NCI-H128 (cell line): Measurements from ENCODE around the gene LOC128125822.
"Not testable (repeated sequence)": the region's sequence is repeated elsewhere in the genome, so short reads cannot be mapped to it uniquely, and the experiment has no call there.

ENCODE experiments used
- DNase-seq: peaks from one replicate; lab custom pipeline; 2025; ENCODE audit not compliant: unreplicated experiment; lab: John Stamatoyannopoulos, UW

The LOC128125822 gene

DNA sequence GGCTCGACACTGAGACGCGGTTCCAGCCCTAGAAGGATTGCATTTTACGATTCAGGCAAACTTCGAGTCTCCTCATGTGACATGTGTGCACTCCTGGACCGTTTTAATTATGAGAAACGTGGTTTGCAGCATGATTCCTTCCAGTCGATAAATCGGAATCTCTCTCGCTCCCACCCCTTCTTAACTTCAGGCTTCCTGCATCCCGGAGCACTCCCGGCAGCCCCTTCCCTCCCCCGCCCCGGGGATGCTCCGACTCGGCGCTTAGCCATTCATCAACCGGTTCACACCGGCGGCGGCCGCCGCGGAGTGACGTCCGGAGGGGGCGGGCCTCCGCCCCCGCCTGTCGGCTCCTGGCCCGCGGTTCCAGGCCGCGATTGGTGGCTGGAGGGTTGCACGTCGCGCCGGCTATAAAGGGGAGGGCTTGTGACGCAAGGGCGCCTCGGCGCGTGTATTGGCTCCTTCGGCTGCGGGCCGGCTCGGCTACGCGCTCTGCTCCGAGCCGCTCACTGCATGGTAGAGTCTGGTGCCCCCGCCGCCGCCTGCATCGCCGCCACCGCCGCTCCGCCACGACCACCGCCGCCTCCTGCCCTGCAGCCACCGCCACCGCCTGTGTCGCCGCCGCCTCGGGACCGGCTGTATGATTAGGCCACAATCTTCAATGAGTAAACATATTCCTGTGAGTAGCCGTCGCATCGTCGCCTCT is at the start of gene LOC128125822, which contains the start of gene PTP4A1:
TSS of gene LOC128125822 (plus strand) at position 437 of the 703 bp plus-strand sequence.
TSS of gene PTP4A1 (plus strand) at position 437 of the 703 bp plus-strand sequence. CDS start 4,401 bp downstream, outside the sequence.
- DNase-seq: peak; percentile 93

DNA sequence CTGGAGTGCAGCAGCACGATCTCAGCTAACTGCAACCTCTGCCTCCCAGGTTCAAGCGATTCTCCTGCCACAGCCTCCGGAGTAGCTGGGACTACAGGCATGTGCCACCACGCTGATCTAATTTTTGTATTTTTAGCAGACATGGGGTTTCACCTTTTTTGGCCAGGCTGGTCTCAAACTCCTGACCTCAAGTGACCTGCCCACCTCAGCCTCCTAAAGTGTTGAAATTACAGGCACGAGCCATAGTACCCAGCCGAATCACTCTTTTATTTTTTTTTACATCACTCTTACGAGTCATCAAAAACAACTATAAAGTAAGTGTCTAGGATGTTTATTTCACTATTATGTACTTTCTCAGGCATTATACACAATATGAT is 49.4 kb upstream of the LOC128125822 start:
- not testable (repeated sequence) for DNase-seq

DNA sequence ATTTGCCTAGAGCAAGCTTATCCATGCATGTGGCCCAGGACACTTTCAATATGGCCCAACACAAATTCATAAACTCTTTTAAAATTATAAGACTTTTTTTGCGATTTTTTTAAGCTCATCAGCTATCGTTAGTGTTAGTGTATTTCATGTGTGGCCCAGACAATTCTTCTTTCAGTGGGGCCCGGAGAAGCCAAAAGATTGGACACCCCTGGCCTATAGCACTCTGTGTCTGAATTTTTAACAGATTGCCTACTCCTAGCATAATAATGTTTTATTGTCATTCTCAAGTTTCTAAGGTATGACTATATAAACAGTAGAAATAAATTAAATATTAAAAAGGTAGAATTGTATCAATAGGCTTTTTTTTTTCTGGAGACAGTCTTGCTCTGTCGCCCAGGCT is 48.6 kb upstream of the LOC128125822 start:
- no peak for DNase-seq

DNA sequence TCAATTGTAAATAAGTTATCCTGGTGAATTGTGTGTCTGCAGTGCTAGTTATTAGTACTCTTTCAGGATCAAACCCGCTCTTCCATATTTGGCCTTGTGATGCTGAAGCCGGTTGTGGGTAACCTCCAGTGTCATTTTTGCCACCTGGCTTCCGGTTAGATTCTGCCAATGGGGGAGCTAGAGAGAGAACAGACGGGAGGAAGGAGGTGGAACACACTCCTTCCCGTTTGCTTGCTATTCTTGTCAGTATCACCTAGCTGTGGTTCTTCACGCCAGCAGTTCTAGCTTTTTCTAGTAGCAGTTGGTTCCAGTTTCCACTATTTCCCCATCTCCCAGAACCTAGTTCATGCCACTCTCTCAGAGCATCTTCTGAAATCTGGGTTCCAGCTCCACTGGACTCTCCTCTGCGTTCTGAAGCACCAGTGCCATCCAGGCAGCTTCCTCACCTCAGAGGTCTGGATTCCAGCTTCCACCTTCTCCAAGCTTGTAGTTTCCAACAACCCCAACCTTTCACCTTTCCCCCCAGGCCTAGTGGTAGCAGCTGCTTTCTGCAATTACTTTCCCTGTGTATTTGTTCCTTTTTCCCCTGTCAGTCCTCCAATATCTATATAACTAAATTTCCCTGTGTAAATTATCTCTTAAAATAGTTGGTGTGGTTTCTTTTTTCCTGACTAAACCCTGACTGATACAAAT is 46.9 kb upstream of the LOC128125822 start:
- DNase-seq: no peak

DNA sequence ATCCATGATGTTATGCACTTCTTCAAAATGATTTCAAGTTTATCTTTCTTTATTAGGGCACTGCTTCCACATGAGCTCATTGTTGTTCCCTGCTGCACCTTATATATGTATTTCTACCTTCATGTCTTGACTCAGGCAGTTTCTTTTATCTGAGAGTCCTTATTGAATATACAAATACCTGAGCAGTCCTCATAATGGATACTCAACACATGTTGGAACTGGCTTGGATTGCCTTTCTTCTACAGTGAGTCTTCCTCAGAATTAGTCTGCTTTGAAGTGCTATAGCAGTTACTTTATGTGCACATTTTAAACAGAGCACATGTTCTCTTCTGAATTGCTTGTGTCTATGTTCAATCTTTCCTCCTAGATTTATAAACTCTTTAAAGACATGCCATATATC is 45.3 kb upstream of the LOC128125822 start:
- DNase-seq: no peak

DNA sequence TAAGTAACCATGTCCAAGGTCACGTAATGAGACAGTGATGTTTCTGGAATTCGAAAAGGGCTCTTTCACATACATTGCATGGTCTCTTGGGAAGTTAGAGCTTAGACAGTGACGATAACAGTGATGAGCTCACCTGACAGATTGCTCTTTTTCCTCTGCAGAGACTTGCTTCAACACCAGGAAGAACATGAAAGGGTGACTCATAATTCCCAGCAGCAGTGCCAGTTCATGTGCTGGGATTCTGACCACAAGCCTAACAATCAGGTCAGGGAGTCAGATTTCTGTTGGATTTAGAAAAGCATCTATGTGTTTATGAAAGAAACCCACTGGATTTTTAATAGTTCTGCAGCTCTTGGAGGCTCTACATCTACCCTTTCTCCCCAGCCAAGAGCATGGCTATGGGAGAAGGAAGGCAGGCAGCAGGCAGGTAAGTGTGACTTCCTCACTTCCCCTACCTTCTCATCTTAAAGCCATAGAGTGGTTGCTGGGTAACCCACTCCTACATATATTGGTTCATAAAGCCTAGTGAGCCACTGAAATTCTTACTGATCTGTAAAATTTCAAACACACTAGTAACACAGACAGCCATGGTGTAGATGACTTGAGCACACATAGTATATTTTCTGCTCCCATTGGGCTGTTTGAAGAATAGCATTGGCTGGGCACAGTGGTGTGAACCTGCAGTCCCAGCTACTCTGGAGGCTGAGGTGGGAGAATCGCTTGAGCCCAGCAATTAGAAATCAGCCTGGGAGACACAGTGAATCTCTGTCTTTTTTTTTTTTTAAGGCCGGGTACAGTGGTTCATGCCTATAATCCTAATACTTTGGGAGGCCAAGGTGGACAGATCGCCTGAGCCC is 44.4 kb upstream of the LOC128125822 start:
- no peak for DNase-seq

DNA sequence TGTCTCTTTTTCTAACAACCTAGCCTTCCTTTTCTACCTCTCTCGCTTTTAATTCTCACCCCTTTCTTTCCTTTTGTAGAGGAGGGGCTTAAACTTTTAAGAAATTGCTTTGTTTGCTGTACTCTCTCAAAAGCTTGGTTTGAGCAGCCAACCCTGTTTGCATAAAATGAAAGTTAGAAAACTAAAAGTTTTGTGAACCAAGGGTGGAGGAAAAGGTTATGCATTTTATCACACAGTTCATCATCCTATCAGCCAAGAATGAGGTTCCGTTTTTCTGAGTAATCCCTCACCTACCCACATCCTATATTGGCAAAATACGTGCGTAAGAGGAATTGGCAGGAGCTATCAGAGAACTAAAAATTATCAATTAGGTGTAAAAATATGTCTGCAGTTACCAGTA is 42.8 kb upstream of the LOC128125822 start:
- no peak for DNase-seq

DNA sequence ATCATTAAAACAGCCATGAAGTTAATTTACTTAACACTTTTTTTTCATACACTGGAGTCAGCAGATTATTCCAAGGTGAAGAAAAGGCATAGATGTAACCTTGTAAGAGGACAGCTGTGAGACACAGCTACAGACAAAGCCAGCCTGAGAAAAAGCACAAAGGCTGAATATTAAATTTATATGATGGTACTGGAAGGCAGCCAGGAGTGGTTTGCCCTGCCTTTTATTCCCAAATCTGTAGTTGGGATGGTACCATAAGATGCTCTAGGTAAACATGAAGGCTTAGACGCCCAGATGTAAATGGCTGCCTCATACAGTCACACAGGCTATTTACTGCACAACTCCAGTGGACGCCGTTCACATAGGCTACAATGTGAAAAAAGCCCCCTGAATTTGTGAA is 42.1 kb upstream of the LOC128125822 start:
- no peak for DNase-seq

DNA sequence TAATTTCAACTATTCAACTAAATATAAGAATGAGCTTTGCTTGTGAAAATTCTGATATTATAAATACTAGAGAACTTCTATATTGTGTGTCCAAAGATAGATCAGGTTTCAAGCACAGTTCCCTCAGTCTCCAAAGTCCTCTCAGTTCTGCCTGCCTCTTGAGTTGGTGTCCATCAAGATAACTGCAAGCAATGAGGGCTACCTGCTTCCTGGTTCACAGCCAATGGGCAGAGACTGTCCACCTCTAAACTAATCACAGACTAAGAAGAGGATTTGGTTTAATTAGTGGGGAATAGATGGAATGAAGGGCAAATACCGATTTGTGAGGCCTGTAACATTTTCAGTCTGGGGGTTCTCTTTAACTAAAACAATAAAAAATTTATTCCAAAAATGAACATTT is 41.3 kb upstream of the LOC128125822 start:
- DNase-seq: no peak

DNA sequence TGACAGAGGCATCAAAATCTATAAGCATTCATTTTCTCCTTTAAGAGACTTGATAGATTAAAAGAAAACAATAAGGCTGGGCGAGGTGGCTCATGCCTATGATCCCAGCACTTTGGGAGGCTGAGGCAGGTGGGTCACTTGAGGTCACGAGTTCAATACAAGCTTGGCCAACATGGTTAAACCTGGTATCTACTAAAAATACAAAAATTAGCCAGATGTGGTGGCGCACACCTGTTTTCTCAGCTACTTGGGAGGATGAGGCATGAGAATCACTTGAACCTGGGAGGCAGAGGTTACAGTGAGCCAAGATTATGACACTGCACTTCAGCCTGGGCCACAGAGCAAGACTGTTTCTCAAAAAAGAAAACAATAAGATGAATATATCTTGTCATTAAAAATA is 39.3 kb upstream of the LOC128125822 start:
- DNase-seq: no peak

DNA sequence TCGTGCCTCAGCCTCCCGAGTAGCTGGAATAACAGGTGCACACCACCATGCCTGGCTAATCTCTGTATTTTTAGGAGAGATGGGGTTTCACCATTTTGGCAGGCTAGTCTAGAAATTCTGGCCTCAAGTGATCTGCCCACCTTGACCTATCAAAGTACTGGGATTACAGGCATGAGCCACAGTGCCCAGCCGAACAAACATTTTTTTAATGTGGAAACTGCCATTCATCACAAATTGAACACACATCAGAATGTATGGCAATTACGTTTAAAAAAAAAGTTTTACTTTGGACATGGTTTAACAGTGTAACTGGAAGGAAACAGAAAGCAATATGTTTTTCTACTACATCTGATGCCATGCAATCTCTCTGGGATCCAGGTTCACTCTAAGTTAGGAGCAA is 38.3 kb upstream of the LOC128125822 start:
- DNase-seq: no peak

DNA sequence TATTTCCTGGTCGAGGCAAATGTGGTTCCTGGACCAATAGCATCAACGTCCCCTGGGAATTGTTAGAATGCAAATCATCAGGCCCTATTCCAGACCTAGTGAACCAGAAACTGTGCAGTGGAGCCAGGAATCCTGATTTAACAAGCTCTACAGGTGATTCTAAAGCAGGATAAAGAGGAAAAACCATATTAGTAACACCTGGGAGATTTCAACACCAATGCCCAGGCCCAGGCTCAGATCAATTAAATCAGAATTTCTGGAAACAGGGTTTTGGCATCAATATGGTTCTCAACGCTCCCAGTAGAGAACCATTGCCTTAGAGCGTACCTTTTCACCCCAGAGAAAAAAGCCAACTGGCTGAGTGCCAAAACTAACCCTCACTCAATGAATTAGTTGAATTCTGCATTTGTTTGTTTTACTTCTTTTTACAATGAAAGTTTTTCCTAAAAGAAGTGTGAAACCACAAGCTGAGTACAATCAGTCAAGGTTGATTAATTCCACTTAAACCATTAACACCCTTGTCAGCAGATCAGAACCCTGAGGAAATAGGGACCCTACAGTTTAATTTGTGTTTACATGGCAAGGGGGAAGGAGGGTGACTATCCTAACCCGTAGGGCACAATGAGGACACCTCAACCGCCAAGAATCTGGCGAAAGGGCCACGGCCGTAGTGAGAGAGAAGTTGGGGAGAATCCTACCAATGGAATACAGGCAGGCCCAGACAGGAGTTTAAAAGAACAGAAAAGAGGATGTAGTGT is 34.9 kb upstream of the LOC128125822 start:
- no peak for DNase-seq

DNA sequence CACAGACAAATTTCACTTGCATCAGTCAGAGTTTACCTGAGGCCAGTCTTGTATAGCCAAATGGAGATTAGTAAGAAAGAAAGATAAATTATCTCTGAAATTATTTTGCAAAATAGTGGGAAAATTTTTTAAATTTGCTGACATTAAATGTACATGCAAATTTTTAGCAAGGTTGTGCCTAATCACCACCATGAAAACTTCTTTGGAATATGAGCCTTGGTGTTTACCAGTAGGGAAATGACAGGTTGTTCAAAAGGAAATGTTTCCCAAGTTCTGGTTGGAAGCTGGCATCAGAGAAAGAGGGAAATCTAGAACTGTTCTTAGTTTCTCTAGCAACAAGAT is 34.4 kb upstream of the LOC128125822 start:
- DNase-seq: no peak

DNA sequence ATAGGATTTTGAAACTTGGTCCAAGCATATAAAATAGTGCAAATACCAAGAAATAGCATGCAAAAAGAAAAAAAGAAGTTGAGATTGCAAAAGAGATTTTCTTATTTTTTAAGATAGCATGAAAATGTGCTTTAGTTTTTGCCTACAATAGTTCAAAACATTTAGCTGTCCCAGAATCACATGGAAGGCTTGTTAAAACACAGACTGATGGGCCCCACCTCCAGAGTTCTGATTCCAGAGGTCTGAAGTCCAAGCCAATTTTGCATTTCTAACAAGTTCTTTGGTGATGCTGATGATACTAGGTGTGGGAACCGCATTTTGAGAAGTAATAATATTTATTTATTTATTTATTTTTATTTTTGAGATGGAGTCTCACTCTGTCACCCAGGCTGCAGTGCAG is 33.7 kb upstream of the LOC128125822 start:
- no peak for DNase-seq

DNA sequence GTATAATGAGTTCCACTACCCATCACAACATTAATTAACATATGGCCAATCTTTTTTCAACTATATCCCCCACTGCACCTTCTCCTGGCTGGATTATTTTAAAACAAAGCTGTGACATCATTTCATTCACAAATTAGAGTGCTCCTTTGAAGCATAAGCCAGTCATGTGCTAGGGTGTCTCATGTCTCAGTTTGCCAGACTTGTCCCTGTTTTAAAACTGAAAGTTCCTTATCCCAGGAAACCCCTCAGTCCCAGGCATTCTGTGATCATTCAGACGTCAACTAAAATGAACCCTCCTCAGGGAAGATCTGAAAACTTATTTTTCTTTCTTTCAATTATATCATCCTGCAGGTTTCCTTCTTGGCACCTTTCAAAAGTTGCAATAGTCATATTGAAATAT is 29.3 kb upstream of the LOC128125822 start:
- DNase-seq: no peak

DNA sequence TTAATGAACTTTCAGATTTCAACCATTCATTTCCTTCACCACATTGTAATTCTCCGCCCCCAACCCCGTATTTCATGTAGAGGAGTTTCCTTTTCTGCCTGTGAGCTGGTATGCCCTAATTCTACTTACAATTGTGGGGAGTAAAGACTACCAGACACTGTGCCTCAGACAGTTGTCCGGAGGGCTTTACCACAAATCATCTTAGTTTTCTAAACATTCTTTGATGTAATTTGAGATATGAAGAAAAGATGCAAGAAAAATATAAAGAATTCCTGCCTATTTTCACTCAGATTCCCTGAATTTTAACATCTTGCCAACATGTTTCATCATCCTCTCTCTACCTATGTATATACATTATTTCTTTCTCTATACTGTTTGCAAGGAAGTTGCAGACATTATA is 28.3 kb upstream of the LOC128125822 start:
- DNase-seq: no peak

DNA sequence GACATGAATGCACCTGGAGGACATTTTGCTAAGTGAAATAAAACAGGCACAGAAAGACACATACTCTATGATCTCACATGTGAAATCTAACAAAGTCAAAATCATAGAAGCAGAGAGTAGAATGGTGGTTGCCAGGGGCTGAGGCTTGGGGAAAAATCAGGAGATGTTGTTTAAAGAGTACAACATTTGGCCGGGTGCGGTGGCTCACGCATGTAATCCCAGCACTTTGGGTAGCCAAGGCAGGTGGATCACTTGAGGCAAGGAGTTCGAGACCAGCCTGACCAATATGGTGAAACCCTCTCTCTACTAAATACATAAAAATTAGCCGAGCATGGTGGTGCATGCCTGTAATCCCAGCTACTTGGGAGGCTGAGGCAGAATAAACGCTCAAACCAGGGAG is 26.0 kb upstream of the LOC128125822 start:
- DNase-seq: no peak

DNA sequence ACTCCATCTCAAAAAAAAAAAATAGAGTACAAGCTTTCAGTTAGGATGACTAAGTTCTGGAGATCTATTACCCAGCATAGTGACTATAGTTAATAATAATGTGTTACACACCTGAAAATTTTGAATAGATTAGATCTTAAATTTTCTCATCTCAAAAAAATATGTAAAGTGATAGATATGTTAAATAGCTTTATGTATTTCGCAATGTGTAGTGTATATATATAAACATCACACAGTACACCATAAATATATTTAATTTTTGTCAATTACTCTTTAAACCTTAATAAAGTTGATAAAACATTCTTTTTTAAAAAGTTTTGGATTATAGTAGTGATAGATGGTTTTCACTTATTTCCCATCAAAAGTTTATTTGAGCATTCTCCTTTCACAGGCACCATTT is 25.6 kb upstream of the LOC128125822 start:
- DNase-seq: no peak

DNA sequence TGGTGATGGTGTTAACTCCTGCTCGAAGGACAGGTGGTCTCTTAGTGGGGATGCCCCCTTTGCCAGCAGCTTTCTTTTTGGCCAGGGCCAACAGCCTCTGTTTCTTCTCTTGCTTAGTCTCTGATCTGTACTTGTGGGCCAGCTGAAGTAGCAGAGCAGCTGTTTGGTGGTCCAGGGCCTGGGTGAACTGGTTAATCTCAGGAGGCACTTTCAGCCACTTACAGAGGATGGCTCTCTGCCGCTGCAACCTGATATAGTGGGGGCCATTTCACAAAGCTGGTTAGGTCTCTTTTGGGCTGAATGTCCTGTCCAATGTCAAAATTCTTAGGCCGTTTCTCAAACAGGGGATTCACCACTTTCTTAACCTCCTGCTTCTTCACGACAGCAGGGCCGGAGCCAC is 23.2 kb upstream of the LOC128125822 start:
- DNase-seq: no peak

DNA sequence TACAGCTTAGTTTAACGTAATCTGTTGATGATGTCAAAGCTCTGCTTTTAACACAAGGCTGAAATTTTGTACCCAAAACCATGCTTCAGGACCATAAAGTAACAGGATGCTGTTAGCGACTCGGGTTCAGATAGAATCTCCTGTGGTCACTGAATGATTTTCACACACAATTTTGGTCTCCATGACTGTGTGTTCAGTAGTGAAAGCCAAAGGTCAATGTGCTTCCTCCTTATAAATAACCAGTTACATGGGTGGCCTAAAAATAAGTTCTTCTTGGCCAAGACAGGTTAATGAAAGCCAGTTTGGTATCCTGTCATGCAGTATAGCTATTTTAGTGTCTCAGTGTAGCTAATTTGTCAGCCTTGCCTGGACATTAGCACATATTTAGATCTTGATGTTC is 19.1 kb upstream of the LOC128125822 start:
- DNase-seq: no peak

DNA sequence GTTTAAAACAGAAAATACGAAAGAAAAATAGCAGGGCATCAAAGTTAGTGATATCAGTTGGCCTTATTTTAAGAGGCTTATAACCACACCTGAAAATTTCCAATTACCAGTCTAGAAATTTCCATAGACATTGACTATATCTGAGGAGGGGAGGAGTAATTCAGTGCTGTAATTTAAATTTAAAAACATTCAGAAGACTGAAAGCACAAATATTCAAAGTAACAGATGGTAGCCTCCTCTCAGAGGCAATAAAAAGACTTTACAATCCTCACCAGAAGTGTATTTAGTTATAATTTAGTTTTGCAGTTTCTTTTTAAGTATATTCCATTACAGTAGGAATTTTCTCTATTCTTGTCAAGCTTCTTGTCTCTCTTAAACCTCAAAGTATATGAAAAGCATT is 18.4 kb upstream of the LOC128125822 start:
- DNase-seq: no peak
